ENCODE results near the gene OXT.
A peak's percentile ranks its signal among the peaks of the same experiment; 100 is the strongest.

Gene OXT

GRCh38 chr20:3088031-3088430 is 16.6 kb downstream of the OXT start:
- DNase-seq = no peak

DNA sequence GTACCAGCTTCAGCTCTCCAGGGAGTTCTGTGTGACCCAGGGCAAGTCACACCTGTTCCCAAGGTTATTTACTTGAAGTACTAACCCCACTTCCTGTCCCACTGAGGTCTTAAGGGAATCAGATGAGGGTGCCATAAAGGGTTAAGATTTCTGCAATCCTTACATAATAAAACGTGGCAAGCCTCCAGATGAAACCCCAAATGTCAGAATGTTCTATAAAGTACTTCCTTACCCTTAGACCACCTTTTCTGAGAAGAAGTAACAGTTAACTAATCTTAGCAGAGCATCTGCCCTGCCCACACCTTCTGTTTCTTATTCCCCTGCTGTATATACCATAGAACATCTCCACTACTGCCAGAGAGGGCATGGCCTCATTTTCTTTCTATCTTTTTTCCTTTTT is 19.1 kb downstream of the OXT start:
- no peak for DNase-seq

GRCh38 chr20:3092611-3093379 is 21.4 kb downstream of the OXT start:
- DNase-seq = peak; percentile 59

DNA sequence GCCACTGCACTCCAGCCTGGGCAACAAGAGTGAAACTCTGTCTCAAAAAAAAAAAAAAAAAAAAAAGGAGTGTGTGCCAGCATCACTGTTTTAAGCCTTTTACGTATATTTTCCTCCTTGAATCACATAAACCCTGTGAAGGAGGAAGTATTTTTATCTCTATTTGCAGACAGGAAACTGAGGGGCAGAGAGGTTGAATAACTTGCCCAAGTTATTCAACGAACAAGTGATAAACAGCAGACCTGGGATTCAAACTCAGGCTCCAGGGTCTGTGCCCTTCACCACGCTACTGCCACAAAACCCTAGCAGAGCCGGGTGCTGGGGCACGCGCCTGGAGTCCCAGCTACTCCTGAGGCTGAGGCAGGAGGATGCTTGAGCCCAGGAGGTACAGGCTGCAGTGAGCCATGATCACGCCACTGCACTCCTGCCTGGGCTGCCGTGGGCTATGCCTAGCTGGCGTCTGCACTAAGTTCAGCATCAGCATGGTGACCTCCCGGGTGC is 22.5 kb downstream of the OXT start:
- DNase-seq = peak; percentile 21

- DNase-seq = no peak
Measured at GRCh38 chr20:3094848-3095629, 23.6 kb downstream of the OXT start.

GRCh38 chr20:3100480-3100879 is 29.1 kb downstream of the OXT start:
- no peak for DNase-seq

DNA sequence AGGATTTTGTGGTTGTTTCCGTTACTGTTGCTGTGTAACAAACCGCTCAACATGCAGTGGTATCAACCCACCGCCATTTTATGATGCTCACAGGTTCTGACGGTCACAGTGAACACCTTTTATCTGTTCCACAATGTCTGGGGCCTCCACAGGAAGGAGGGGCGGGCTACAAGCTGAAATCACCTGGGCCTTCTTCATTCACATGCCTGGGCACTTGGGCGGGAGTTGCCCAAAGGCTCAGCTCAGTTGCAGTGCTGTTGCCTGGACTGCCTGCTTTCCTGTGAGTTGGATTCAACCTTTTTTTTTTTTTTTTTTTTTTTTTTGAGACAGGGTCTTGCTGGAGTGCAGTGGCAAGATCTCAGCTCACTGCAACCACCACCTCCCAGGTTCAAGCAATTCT is 29.8 kb downstream of the OXT start:
- no peak for DNase-seq

DNA sequence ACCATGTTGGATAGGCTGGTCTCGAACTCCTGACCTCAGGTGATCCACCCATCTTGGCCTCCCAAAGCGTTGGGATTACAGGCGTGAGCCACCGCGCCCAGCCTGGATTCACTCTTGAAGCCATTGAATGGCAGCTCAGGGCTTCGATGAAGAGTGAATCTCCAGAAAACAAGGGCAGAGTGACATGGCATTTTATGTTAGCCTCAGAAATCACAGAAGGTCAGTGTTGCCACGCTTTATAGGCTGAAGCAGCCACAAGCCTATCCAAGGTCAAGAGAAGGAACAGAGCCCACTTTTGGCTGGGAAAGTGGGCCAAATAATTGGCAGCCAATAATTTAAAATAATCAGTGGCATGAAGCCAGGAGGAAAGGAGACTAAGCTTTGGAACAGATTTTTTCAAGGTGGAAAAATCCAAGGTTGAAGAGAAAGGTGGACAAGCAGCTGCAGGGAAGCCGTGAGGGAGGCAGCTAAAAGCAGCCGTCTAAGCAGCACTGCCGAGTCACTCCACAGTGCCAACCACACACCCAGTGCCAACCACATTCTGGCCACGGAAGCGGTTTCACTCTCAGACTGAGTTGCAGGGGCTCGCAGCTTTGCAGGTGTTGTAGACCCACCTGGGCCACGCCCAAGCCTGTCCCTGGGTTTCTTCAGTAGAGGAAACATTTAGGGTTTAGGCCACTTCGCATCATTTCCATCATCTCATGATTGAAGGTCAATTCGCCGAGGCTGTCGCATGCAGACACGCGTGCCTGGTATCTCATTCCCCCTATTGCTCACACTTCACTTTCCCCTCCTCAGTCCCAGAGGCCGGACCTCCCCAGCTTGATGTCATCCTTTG is 30.5 kb downstream of the OXT start:
- peak; percentile 76 for DNase-seq

DNA sequence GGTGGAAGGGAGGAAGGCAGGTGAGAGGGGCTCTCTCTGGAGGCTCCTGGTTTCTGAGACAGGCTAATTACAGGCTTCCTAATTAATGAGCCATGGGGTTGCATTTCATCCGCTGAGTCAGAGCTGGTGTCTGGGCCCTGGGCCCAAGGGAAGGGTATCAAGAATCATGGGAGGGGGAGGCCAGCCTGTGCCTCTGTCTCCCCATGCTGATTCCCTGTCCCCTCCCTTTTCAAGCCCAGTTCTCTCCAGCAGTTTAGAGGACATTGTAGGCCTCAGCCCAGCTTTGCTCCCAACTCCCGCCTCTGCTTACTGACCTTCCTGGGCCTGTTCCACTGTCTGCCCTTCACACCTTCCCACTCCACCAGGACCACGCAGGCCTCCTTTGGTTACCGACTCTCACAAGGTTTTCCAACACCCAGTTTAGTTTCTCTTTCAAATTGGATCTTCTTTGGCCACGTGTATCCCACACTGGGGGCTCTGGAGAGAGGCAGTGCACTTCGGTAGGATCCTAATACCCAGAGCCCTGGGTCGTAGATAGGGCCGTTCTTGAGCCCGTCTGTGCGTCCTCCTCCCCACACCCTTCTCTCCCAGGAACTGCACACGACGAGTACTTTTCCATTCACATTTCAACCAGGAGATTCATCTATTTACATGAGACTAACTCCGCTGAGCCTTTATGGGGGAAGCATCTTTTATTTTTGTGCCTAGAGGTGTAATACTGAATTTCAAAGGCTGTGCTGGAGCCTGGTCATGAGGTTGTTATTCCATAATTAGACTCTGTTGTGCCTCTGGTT is 31.4 kb downstream of the OXT start:
- DNase-seq = no peak

DNA sequence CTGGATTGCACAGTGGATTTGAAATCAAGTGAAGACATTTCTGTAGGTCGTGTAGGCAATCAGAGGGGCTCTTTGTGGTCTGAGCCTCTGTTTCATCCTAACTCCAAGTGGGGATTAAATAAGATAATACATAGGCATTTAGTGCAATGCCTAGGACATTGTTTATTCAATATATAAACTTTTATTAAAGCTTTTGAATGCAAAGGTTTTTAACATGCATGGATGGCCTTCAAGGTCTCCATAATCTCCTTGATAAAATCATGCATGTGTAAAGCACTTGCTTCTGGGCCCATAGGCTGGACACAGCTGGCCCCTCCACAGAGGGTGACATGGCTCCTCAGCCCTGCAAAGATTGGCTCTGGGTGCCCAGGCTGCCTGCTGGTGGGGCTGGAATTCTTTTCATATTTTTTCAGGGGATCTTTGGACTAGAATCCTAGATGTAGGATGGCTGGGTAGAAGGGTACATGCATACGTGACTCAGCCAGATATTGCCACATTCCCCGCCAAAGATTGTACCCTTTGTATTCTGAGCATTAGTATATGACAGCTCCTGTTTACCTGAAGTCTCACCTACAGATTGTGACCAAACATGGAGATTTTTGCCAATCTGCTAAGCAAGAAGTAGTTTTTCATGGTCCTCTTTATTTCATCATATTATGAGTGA is 32.1 kb downstream of the OXT start:
- DNase-seq = no peak

DNA sequence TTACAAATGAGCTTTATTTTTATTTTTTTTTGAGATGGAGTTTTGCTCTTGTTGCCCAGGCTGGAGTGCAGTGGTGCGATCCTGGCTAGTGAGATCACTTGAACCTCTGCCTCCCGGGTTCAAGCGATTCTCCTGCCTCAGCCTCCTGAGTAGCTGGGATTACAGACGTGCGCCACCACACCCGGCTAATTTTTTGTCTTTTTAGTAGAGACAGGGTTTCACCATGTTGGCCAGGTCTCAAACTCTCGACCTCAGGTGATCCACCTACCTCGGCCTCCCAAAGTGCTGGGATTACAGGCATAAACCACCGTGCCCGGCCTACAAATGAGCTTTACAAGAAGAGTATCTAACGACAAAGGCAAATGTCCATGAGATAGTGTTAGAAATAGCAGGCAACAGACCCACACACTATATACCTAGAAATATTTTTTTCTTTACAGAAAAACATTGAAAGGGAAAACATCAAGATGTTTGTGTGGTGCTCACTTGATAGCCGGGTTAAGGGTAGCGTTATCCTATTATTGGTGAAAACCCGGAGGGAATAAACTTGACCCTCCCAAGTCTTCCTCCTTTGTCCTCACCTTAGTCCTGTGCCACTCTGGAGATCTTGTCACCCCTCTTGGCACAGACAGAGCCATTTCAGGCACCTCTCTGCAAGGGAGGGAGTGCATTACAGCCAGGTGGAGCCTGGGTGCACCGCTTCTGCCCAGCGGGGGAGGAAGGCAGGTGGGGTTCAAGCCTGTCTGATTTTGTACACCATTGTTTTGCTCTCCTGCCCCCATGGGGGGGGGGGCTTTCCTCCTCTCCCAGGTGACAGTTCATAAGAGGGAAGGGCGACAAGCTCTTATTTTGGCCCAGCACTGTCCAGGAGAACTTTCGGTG is 34.1 kb downstream of the OXT start:
- no peak for DNase-seq

- no peak for DNase-seq
Measured at GRCh38 chr20:3106185-3106584, 34.8 kb downstream of the OXT start.

DNA sequence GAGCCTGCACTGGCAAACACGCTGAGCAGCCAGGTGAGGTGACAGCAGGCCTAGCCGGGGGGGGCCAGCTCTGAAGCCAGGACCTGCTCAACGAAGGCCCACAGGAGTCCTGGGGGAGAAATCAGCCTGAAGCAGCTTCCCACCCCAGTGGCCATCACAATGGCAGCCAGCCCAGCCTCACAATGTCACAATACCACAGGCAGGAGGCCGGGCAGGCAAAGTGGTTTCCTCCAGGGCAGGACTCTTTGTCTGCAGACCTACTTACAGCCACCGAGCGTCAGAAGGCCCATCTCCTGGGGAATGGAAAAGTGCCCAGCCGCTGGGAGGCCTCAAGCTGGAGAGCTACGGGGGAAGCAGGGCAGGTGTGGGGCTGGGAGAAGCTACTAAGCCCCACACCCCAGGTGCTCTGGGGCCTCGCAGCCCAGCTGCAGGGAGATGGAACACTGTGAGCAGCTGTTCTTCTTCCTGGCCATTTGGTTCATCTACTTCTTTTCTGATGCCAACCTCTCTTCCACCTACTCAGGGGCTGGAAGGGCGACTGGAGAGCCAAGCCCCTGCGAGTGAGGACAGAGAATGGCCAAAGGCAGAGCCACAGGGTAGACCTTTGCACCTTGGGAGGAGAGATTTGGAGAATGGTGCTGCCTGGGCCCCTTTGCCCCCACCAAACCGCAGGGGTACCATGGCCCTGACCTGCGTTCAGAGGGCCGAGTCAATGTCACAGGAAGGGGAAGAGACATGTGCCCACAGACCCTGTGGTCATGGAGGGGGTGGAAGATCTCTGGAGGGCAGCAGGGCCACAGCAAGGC is 35.4 kb downstream of the OXT start:
- no peak for DNase-seq

GRCh38 chr20:3107464-3108025 is 36.1 kb downstream of the OXT start:
- DNase-seq = no peak

- no peak for DNase-seq
Measured at GRCh38 chr20:3109350-3110302, 38.2 kb downstream of the OXT start.

- DNase-seq = no peak
Measured at GRCh38 chr20:3111507-3111906, 40.1 kb downstream of the OXT start.

- DNase-seq = no peak
Measured at GRCh38 chr20:3111995-3112394, 40.6 kb downstream of the OXT start.
